Ovary (tissue), 9 donors: Measurements from ENCODE around the gene BCAS1. TPM values are rescaled to one million over a fixed set of nuclear protein-coding genes. Genes with fewer than 3 reads are reported as not detected.

Experiments used
- DNase-seq, 5 donors: peaks; one replicate each; pipeline ENCODE4 v3.0.0-alpha.2; 2019 to 2020
- H3K27ac ChIP-seq, 2 donors: fragments of 200-600 bp; one replicate each; pipeline versions ENCODE4 v1.5.1 to v1.8.0; 2019 to 2022
- H3K27me3 ChIP-seq: fragments of 200-600 bp; one replicate; pipeline ENCODE4 v1.8.0; 2022
- H3K36me3 ChIP-seq: fragments of 200-600 bp; sonication (generic); one replicate; pipeline ENCODE4 v1.5.1; 2019
- H3K4me1 ChIP-seq: one replicate; pipeline ENCODE4 v1.8.1; 2013; ENCODE audit warnings: mild to moderate bottlenecking, moderate library complexity; ENCODE audit not compliant: insufficient read depth
- H3K4me3 ChIP-seq: fragments of 200-600 bp; sonication (generic); one replicate; pipeline ENCODE4 v1.5.1; 2017
- H3K9me3 ChIP-seq, 2 donors: fragments of 200-600 bp in 1 of 2; sonication (generic) in 1 of 2; one replicate each; pipeline versions ENCODE4 v1.5.1 to v1.8.1; 2013 to 2019; ENCODE audit warnings: mild to moderate bottlenecking in 1 of 2, moderate library complexity in 1 of 2
- EP300 ChIP-seq: sonication (generic); formaldehyde crosslinking; IDR thresholded peaks from one replicate; pipeline ENCODE4 v1.6.1; 2017; ENCODE audit warnings: antibody characterized with exemption
- POLR2A ChIP-seq: fragments of 450-650 bp; IDR thresholded peaks from one replicate; pipeline ENCODE4 v1.6.1; 2017; ENCODE audit warnings: antibody characterized with exemption, mild to moderate bottlenecking, moderate library complexity
- WGBS, 3 donors: extraction: QIAGEN DNeasy Blood & Tissue Kit in 1 of 3; methylation state at CpG; one replicate each; pipeline versions ENCODE4 v1.1.5 to v1.1.7; 2013 to 2017; 5-methylcytosine and 5-hydroxymethylcytosine counted together
- intact Hi-C, 4 donors: fragments of 100-400 bp; cut with DNase I; formaldehyde crosslinking; loops; one replicate each; pipeline versions ENCODE4 v1.11.0 to v1.15.1; 2022 to 2023
- polyA plus RNA-seq, 2 donors: library from polyadenylated mRNA; stranded (reverse); fragments of 200-250 nt in 1 of 2; fragments of 350-450 nt in 1 of 2; fragmentation: Illumina TruSeq in 1 of 2; extraction: RNeasy Lipid Tissue Mini Kit (QIAGEN cat#74804) in 1 of 2; gene quantifications; one replicate each; pipeline ENCODE4 v1.2.3, GENCODE V29; 2013 to 2014
- total RNA-seq, 7 donors: library from RNA; depleted of rRNA in 2 of 7; stranded (reverse); fragments of >200 nt in 2 of 7; fragmentation: NEBNext Ultra II Directional in 3 of 7; extraction: Animal tissue kit (Norgen Biotek cat#: 25700) in 3 of 7; gene quantifications; one replicate each; pipeline versions ENCODE4 v1.1.0 to v1.2.4, GENCODE V29; 2016 to 2023
- TF ChIP-seq, protein P1 (sequence below), 3 donors: fragments of 450-650 bp in 2 of 3; fragments of 200-600 bp in 1 of 3; IDR thresholded peaks; one replicate each; pipeline versions ENCODE4 v1.5.1 to v1.8.0; 2016 to 2022; ENCODE audit warnings: antibody characterized with exemption in 3 of 3, mild to moderate bottlenecking in 1 of 3
- donor health status: DM: no; HTN: no; CAD: no; lungs with moderate emphysema.
- donor health status: DM: no; HTN: no; CAD: no.
- donor health status: Bipolar disorder and iron deficiency.
- donor health status: DM: yes; HTN: yes; CAD: no.
- donor health status: DM: no; HTN: no; CAD: no.
- donor health status: DM: yes; HTN: yes; CAD: no.

BCAS1 gene
- total and polyA plus RNA-seq, 9 donors: 0.13 to 0.92 (median 0.51) TPM; not detected in 2

DNA sequence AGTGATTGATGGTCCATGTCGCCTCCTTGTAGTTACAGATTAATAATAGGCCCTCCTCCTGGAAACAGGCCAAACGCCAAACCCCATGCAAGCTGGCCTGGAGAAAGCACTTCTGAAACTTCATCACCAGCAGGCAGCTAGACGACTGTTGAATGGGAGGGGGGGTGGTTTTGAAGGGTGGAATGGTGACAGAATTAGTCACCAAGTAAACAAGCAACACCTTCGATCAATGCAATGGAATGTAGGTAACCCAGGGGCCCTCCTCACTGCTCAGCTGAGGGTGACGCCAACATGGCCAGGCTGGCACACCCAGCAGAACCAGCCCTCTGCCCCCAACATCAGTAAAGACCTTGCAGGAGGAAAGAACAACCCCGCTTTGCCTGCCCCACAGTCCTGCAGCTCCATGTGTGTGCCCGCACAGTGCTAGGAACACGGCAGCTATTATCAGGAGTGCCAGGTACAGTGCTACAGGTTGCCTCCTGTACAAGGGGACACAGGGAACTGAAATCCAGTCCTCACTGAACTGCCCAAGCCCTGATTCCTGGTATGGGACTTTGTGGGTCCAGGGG, 2.7 kb downstream of the BCAS1 start:
- Histone ChIP-seq H3K4me1 (no peaks in the 10 kb centered on the region), H3K27ac (no peak overlapping the region), H3K4me3 (no peak overlapping the region), H3K36me3 (no peaks in the 10 kb centered on the region), H3K27me3 (no peaks in the 10 kb centered on the region), H3K9me3 (no peaks in the 10 kb centered on the region)
- DNase-seq: no peak
- 68 to 69% (median 68%) methylated on average over 7 to 8 of the region's 8 CpGs for WGBS, 3 donors
- intact Hi-C loops: no loop called here
- no peak for TF ChIP-seq POLR2A
- TF ChIP-seq EP300: no peak
- TF ChIP-seq, protein P1, sequence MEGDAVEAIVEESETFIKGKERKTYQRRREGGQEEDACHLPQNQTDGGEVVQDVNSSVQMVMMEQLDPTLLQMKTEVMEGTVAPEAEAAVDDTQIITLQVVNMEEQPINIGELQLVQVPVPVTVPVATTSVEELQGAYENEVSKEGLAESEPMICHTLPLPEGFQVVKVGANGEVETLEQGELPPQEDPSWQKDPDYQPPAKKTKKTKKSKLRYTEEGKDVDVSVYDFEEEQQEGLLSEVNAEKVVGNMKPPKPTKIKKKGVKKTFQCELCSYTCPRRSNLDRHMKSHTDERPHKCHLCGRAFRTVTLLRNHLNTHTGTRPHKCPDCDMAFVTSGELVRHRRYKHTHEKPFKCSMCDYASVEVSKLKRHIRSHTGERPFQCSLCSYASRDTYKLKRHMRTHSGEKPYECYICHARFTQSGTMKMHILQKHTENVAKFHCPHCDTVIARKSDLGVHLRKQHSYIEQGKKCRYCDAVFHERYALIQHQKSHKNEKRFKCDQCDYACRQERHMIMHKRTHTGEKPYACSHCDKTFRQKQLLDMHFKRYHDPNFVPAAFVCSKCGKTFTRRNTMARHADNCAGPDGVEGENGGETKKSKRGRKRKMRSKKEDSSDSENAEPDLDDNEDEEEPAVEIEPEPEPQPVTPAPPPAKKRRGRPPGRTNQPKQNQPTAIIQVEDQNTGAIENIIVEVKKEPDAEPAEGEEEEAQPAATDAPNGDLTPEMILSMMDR (IDR thresholded peaks at IDR 0.05): no peak

DNA sequence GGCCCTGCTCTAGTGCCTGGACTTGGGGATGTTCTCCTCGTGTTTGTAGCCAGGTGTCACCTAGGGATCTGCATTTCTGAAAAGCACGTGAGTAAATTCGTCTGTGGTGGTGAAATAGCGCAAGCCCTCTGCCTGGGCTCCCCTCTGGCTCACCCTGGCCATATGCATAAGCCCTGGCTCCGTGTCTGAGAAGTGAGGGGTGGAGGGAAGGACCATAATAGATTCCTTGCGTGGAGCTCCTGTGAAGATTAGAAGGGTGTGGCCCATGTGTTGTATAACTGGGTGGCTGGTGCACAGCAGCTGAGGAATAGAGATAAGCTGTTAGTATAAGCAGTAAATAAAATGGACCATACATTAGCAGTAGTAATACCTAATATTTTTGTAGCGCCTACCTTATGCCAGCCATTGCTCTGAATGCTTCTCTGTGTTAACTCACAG, 4.8 kb downstream of the BCAS1 start:
- Histone ChIP-seq H3K36me3 (no peaks in the 10 kb centered on the region), H3K4me3 (no peak overlapping the region), H3K9me3 (no peaks in the 10 kb centered on the region), H3K27me3 (no peaks in the 10 kb centered on the region), H3K27ac (no peak overlapping the region), H3K4me1 (no peaks in the 10 kb centered on the region)
- WGBS, 3 donors: 62 to 65% (median 62%) methylated on average over 7 of the region's 7 CpGs
- no peak for TF ChIP-seq EP300
- TF ChIP-seq, protein P1 (IDR thresholded peaks at IDR 0.05): no peak
- no peak for TF ChIP-seq POLR2A
- intact Hi-C loops: no loop called here
- DNase-seq: no peak

DNA sequence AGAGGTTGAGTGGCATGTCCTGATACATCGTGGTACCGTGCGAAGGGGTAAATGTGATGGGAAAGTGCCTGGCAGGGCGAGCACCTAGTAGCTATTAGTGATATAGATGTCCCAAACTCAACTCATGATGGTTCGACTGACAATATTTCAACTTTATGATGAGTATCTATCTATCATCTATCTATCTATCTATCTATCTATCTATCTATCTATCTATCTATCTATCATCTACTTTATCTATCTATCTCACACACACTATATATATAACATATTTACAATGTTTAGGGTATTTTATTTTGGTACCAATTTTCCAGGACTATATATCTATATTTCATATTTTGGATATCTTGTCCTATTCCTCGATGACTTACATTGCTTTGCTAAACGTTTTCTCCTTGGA, 5.5 kb downstream of the BCAS1 start:
- H3K4me1 ChIP-seq: no peaks in the 10 kb centered on the region
- no peaks in the 10 kb centered on the region for H3K9me3 ChIP-seq
- H3K27me3 ChIP-seq: no peaks in the 10 kb centered on the region
- no peak for DNase-seq
- no peak for TF ChIP-seq POLR2A
- TF ChIP-seq, protein P1 (IDR thresholded peaks at IDR 0.05): no peak
- no peak for TF ChIP-seq EP300
- intact Hi-C loops: no loop called here
- H3K36me3 ChIP-seq: no peaks in the 10 kb centered on the region
- no peak overlapping the region for H3K4me3 ChIP-seq
- WGBS, 3 donors: 65 to 77% (median 73%) methylated on average over 7 of the region's 7 CpGs
- no peak overlapping the region for H3K27ac ChIP-seq

DNA sequence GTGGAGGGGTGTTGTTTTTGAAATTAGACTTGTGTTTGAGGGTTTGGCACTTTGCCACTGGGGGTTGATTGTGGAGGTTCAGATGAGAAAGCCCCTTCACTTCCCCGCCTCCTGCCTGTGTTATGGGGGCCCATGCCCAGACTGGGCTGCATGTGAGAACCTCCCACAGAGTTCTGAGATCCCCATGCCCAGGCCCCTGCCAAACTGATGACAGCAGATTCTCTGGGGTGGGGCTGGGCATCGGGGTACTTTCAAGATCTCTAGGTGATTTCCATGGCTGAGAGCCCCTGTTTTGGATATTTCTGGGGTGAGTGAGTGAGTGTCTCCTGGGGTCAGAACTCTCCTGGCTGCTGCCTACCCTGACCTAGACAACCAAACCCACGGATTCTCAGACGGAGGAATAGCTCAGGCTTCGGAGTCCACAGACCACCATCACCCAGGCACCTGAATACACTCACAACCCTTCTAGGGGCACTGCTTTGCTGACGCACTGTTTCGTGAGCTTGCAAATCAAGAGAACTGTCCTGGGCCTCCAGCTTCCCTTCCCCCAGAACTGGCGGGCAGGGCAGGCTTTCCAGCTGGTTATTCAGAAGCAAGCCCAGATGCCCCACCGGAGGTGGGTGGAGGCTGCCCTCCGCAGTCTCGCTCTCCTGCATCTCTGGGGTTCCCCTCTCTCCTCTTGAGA, 6.3 kb downstream of the BCAS1 start:
- Histone ChIP-seq H3K4me3 (no peak overlapping the region), H3K27ac (no peak overlapping the region), H3K27me3 (no peaks in the 10 kb centered on the region), H3K4me1 (no peaks in the 10 kb centered on the region), H3K36me3 (no peaks in the 10 kb centered on the region), H3K9me3 (no peaks in the 10 kb centered on the region)
- WGBS, 3 donors: 71 to 92% (median 72%) methylated on average over 11 of the region's 11 CpGs
- no peak for DNase-seq
- intact Hi-C loops: no loop called here
- TF ChIP-seq EP300: no peak
- no peak for TF ChIP-seq POLR2A
- TF ChIP-seq, protein P1 (IDR thresholded peaks at IDR 0.05): no peak
